Measurements from ENCODE around the gene LMNA.

- TF ChIP-seq, protein P1, sequence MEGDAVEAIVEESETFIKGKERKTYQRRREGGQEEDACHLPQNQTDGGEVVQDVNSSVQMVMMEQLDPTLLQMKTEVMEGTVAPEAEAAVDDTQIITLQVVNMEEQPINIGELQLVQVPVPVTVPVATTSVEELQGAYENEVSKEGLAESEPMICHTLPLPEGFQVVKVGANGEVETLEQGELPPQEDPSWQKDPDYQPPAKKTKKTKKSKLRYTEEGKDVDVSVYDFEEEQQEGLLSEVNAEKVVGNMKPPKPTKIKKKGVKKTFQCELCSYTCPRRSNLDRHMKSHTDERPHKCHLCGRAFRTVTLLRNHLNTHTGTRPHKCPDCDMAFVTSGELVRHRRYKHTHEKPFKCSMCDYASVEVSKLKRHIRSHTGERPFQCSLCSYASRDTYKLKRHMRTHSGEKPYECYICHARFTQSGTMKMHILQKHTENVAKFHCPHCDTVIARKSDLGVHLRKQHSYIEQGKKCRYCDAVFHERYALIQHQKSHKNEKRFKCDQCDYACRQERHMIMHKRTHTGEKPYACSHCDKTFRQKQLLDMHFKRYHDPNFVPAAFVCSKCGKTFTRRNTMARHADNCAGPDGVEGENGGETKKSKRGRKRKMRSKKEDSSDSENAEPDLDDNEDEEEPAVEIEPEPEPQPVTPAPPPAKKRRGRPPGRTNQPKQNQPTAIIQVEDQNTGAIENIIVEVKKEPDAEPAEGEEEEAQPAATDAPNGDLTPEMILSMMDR (IDR thresholded peaks at IDR 0.05; ENCODE audit: insufficient read depth, low read length): no peak
- TF ChIP-seq REST (IDR thresholded peaks at IDR 0.05; ENCODE audit: insufficient replicate concordance, low read depth): no peak
- no peak for TF ChIP-seq POLR2AphosphoS5 (IDR thresholded peaks at IDR 0.05; ENCODE audit: low read depth)
Observed at GRCh38 chr1:156073110-156073687, 41.3 kb upstream of the LMNA start.
